ENCODE results near the gene EXOC1. TPM values are rescaled to one million over a fixed set of nuclear protein-coding genes. Genes with fewer than 3 reads are reported as not detected.
"Not testable (repeated sequence)": the region's sequence is repeated elsewhere in the genome, so short reads cannot be mapped to it uniquely, and the experiment has no call there.

Gene EXOC1
- total RNA-seq, 1 experiment from 2014 or later = 16.0 TPM

DNA sequence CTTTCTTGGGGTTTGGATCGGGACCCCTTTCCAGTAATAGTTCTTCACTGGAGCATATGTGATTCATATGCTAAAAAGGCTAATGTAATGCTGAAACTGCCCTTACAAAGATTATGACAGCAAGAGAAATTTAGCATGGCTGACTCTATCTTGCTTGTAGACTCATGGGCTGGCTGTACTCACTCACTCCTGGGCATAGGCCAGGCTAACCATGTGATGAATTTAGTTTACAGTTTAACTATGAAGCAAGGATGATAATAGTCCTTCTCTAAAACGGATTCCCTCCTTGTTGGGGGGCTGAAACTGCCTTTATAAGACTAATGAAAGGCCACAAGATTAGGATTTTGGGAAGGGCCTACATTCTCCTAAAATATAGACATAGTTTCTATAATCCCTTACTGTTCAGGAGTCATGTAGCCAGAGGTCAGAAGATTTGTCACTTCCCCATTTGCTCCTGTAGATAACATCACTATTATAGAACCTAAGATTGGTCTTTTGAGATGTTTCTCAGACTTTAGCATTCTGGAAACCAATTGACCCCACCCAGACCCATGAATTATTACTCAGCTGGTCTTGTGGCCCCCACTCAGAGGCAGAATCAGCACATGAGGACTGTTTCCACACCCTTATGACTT lies 74.5 kb downstream of the EXOC1 start:
- H3K36me3 ChIP-seq = no peaks in the 10 kb centered on the region
- no peak for DNase-seq
- H3K4me3 ChIP-seq = no peak overlapping the region
- no peaks in the 10 kb centered on the region for H3K9me3 ChIP-seq
- no peaks in the 10 kb centered on the region for H3K27me3 ChIP-seq

- Histone ChIP-seq H3K36me3 (no peaks in the 10 kb centered on the region), H3K27me3 (no peaks in the 10 kb centered on the region), H3K9me3 (no peaks in the 10 kb centered on the region), H3K4me3 (no peak overlapping the region)
- no peak for DNase-seq
Observed at GRCh38 chr4:55928846-55929245, 75.4 kb downstream of the EXOC1 start.

DNA sequence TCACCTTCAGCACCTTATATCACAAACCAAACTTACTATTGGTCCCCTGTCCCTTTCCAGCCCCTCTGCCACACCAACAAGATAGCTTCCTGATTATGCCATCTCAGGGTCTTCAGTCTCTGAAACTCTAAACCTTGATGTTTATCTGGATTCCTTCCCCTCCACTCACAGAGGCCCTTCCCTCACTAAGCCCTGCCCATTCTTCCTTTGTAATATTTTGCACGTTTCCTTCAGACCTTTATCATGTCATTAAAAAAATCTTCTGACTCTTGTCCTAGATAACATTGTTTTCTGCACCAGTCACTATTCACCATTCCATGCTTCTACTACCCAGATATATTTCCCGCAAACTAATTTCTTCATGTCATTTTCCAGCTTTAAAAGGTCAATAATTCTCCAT lies 77.6 kb downstream of the EXOC1 start:
- Histone ChIP-seq H3K36me3 (no peaks in the 10 kb centered on the region), H3K9me3 (no peaks in the 10 kb centered on the region), H3K27me3 (no peaks in the 10 kb centered on the region), H3K4me3 (no peak overlapping the region)
- no peak for DNase-seq

GRCh38 chr4:55931833-55932232 lies 78.4 kb downstream of the EXOC1 start:
- no peaks in the 10 kb centered on the region for H3K9me3 ChIP-seq
- H3K27me3 ChIP-seq = no peaks in the 10 kb centered on the region
- H3K4me3 ChIP-seq = no peak overlapping the region
- no peaks in the 10 kb centered on the region for H3K36me3 ChIP-seq
- no peak for DNase-seq

DNA sequence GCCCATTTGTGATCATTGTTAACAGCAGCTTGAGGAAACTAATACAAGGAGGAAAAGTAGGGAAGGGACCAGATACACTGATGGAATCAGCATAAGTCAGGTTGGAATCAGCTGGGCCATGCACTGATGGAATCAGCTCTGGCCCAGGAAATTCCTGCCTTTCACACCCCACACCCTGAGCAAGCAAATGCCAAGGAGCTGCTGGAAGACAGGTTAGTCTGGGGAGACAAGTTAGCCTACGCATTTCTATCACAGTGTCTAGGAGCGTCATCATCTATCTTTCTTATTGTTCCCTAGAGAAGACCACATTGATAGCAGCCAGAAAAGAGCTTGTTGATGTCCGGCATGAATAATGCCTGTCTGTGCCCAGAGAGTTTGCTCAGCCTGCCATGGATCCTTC lies 79.1 kb downstream of the EXOC1 start:
- H3K27me3 ChIP-seq = no peaks in the 10 kb centered on the region
- no peak overlapping the region for H3K4me3 ChIP-seq
- no peak for DNase-seq
- no peaks in the 10 kb centered on the region for H3K36me3 ChIP-seq
- no peaks in the 10 kb centered on the region for H3K9me3 ChIP-seq

DNA sequence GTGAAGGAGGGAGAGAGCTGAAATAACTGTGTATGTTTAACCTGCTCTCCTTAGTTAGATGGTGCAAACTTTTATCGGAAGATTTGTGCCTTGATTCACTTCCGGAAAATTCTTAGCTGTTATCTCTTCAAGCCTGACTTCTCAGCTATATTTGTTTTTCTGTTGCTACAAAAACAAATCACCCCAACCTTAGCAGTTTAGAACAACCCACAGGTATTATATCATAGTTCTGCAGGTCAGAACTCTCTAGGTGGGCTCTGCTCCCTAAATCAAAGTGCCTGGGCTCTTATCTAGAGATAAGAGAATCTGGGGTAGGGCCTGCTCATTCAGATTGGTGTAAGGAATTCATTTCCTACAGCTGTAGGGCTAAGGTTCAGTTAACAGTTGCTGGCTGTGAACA lies 80.2 kb downstream of the EXOC1 start:
- H3K27me3 ChIP-seq = no peaks in the 10 kb centered on the region
- H3K4me3 ChIP-seq = no peak overlapping the region
- DNase-seq = no peak
- H3K9me3 ChIP-seq = no peaks in the 10 kb centered on the region
- H3K36me3 ChIP-seq = no peaks in the 10 kb centered on the region

DNA sequence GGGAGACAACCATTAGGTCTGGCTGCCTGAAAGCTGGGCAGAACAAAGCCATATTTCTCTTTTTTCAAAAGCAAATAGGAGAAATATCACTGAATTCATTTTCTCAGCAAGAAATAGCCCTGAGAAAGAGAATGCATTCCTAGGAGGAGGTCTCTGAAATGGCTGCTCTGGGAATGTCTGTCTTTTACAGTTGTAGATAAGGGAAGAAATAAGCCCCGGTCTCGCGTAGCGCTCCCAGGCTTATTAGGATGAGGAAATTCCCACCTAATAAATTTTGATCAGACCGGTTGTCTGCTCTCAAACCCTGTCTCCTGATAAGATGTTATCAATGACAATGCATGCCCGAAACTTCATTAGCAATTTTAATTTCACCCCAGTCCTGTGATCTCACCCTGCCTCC lies 82.5 kb downstream of the EXOC1 start:
- not testable (repeated sequence) for DNase-seq, H3K36me3 ChIP-seq

DNA sequence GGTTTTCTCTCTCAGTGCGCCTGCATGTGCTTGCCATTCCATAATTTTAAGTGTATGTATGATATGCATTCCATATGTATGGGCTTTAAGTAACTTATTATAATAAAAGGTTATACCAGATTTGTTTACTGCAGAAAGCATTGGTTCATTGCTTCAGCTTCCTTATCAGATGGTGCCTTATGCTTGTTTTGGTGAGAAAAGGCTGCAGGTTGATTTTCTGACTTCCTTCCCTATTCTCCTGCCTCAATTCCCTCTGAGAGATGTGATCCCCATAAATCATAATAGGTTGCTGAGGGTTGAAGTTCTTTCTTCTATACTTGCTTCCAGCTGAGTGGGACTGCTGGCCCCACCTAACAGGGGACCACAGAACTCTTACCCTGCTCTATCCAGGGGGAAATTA lies 85.0 kb downstream of the EXOC1 start:
- no peaks in the 10 kb centered on the region for H3K27me3 ChIP-seq
- no peak overlapping the region for H3K4me3 ChIP-seq
- H3K36me3 ChIP-seq = no peaks in the 10 kb centered on the region
- H3K9me3 ChIP-seq = no peaks in the 10 kb centered on the region
- DNase-seq = no peak

More for the DNA sequence above, 82.5 kb downstream of the EXOC1 start:
- not testable (repeated sequence) for H3K4me3 ChIP-seq, H3K27me3 ChIP-seq, H3K9me3 ChIP-seq

DNA sequence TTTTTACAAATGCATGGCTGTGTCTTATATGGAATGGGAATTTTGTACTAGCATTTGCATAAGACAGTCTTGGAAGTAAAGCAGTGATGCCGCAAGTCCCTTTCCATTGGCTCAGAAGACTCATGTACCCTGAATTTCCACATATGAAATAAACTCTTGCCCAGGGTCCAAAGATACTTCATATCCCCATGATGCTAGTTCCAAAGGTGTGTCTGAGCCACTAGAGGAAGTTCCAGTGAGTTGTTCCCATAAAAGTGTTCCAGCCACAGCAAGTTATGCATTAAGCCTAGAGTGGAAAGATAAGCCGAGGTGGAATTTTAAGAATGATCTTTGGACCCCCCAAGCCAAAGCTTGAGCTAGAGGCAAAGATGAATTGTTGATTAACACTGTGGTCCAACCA lies 86.0 kb downstream of the EXOC1 start:
- no peaks in the 10 kb centered on the region for H3K36me3 ChIP-seq
- no peak for DNase-seq
- no peak overlapping the region for H3K4me3 ChIP-seq
- H3K9me3 ChIP-seq = no peaks in the 10 kb centered on the region
- H3K27me3 ChIP-seq = no peaks in the 10 kb centered on the region

- no peaks in the 10 kb centered on the region for H3K36me3 ChIP-seq
- H3K27me3 ChIP-seq = no peaks in the 10 kb centered on the region
- H3K9me3 ChIP-seq = no peaks in the 10 kb centered on the region
- DNase-seq = no peak
- H3K4me3 ChIP-seq = no peak overlapping the region
Observed at GRCh38 chr4:55941881-55942396, 88.5 kb downstream of the EXOC1 start.

DNA sequence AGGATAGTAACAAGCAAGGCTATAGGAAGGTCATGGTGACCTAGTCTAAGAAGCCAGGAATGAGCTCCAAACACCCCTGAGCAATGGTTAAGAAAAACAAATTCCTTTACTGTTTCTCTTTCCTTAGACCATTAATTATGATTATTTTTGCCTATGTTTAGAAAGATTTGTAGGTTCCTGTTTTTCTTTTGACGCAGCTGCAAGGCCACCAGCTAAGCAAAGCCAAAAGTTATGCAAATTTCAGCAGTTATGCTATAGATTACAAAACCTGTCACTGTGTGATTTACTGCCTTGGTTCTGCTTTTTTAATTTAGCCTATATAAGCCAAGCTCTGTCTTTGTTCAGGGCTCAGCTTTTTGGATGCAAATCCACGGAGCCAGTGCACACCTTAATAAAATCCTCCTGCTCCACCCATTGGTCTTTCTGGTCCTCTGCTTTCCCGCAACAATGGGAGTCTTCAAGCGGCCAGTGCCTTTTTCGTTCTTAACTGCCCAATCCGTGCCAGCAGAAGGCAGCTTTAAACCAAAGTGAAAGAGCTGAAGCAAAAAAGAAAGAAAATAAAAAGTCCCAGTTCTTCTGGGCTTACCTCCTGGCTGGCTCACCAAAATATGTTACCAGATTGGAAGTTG lies 93.9 kb downstream of the EXOC1 start:
- Histone ChIP-seq H3K9me3 (no peaks in the 10 kb centered on the region), H3K36me3 (no peaks in the 10 kb centered on the region; the same call in none of the 2 replicates), H3K27me3 (no peaks in the 10 kb centered on the region), H3K4me3 (peak overlapping the region; percentile 86)
- DNase-seq = no peak

- Histone ChIP-seq H3K9me3 (no peaks in the 10 kb centered on the region), H3K27me3 (no peaks in the 10 kb centered on the region), H3K4me3 (peak overlapping the region; percentile 86), H3K36me3 (peaks cover 6% of the 10 kb centered on the region)
- peak; percentile 45 for DNase-seq
Observed at GRCh38 chr4:55947912-55948725, 94.7 kb downstream of the EXOC1 start.

DNA sequence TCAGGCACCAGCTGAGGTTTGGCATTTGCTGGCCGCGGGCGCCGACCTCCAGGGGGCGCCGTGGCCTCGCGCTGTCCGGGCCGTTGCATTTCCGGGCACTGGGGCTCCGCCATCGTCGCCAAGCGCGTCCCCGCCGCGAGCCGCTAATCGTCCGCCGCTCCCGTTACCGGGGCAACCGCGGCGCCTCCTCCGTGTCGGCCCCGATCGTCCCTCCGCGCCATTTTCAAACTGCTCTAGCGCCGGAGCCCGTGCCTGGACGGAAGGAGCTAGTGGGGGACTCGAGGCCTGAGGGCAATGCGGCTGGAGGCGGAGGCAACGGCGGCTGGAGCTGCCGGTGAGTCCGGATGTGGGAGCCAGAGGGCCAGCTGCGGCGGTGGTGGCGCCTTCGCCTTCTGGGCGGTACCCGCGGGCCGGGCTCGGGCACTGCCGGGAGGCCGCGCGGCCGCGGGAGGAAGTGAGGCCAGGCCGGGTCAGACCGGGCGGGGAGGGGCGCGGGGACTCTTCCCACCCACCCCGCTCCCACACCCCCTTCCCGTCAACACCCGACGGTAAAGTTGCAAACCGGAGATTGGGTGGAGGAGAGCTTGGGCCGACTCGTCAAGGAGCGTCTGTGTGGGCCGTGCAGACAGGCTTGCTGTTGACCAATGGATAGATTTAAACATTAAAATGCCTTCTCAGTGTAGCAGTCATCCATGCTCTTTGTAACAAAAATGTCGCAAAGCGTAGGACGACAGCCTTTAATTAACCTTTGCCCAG lies 95.5 kb downstream of the EXOC1 start, which contains the start of gene CEP135:
Gene CEP135, plus strand, starts transcription at position 220 of the 756 bp plus-strand sequence. CDS start 3,186 bp downstream, outside the sequence.
- H3K36me3 ChIP-seq = peaks cover 6% of the 10 kb centered on the region
- peak; percentile 87 for DNase-seq
- H3K27me3 ChIP-seq = no peaks in the 10 kb centered on the region

DNA sequence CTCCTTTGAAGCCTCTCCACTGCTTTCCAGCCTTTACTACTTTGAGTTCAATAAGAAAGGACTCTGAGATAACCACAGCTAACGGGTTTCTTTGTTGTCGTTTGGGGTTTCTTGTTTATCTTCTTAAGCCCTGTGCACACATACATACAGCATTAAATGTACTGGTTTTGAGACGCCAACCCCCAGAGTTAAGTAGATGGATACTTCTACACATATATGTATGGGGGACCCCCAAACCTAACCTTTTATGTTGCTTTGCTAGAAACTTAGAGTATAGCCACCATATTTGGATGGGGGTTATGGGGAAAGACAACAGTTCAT lies 96.0 kb downstream of the EXOC1 start:
- no peak for DNase-seq
- peaks cover 6% of the 10 kb centered on the region for H3K36me3 ChIP-seq
- no peaks in the 10 kb centered on the region for H3K27me3 ChIP-seq

More for the DNA sequence above, 95.5 kb downstream of the EXOC1 start, which contains the start of gene CEP135:
- Histone ChIP-seq H3K4me3 (peak within 1 kb of the TSS; percentile 86), H3K9me3 (no peaks in the 10 kb centered on the region)

GRCh38 chr4:55951191-55951922 lies 97.9 kb downstream of the EXOC1 start:
- DNase-seq = no peak
- Histone ChIP-seq H3K27me3 (no peaks in the 10 kb centered on the region), H3K9me3 (no peaks in the 10 kb centered on the region), H3K4me3 (no peak overlapping the region), H3K36me3 (peaks cover 6% of the 10 kb centered on the region)

More for the DNA sequence above, 96.0 kb downstream of the EXOC1 start:
- Histone ChIP-seq H3K9me3 (no peaks in the 10 kb centered on the region), H3K4me3 (peak overlapping the region; percentile 86)

Measured in MG63 (cell line).